Fibroblast of skin of left biceps (primary cell): ENCODE measurements around the gene LRRTM2.
"Not testable (repeated sequence)": the region's sequence is repeated elsewhere in the genome, so short reads cannot be mapped to it uniquely, and the experiment has no call there.

Experiments used
- DNase-seq, 2 experiments: peaks; one replicate each; pipeline ENCODE4 v3.0.0-alpha.2; 2013; ENCODE audit warnings: low read depth in 2 of 2

LRRTM2 gene

DNA sequence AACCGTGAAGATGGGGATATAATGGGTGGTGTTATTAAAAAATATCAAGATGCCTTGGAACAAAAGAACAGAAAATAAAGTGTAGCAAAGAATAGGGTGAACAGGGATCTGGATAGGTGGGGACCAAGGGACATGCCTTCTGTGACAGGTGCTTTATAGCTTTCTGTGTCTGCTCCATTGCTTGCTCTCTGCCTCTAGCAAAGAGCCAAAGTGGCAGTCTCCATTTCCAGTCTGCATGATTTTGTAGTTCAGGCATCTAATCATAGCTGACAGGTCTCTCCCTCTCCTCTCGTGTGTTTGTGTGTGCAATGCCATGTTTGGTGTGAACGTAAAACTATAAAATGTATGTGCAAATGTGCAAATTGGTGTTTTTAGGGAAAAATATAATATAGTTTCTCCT is 35.0 kb downstream of the LRRTM2 start:
- no peak for DNase-seq

DNA sequence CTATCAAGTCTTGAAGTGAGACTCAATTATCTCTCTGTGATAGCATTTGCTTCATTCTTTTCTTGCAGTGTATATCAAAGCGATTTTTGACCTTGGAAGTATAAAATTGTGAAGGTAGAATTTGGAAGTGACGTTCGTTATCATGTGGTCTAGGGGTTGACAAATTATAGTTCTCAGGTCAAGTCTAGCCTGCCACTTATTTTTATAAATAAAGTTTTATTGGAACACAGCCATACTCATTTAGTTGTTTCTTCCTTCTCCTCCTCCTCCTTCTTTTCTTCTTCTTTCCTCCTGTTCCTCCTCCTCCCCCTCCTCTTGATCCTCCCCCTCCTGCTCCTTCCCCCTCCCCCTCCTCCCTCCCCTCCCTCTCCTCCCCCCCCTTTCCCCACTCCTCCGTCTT is 38.0 kb downstream of the LRRTM2 start:
- DNase-seq = no peak

- not testable (repeated sequence) for DNase-seq
Observed at GRCh38 chr5:138834853-138835252, 40.3 kb downstream of the LRRTM2 start.

DNA sequence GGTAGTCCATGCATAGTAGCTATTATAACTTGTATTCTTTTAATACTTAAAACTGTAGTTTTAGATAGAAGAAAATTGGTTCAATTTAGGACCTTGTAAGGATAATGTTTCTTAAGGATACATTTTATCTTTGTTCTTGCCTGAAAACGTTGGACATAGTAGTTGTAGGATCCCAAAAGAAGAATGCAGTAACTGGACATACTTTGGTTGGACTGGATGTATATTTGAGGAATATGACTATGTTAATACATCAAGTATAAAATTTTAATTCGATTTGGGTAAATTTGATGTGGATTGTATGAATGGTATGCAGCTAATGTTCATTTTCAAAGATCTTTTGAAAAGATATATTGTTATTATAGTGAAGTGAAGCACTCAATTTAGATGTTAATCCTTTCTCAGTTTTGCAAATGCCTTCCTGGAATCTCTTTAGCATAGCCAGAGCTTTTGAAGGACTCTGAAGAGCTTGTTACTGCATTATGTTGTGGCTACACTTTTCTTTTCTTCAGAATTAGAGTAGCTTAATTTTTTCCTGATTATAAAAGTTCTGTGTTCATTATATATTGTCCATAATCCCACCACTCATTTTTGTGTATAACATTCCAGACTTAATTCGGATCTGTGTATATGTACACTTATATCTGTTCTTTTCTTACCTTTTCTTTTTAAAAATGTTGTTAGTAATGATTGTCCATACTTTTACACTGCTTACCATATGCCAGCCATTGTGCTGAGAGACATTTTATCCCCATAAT is 41.2 kb downstream of the LRRTM2 start:
- no peak for DNase-seq

DNA sequence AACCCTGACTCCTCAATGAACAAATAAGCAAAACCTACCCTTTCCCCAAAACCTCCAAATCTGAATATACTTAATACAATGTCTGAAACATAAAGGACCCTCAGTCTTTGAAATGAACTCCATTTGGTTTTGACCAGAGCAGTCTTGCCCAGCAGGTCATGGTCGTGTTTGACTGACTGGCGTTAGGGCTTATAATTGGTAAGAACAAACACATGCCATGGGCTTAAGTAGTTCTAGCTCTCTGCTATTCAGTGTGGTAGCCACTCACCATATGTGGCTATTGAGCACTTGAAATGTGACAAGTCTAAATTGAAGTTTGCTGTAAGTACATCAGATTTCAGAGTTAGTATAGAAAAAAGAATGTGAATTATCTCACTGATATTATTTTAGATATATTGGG is 42.1 kb downstream of the LRRTM2 start:
- no peak for DNase-seq

- no peak for DNase-seq
Observed at GRCh38 chr5:138832218-138832617, 42.9 kb downstream of the LRRTM2 start.

- DNase-seq = no peak
Observed at GRCh38 chr5:138831703-138832102, 43.4 kb downstream of the LRRTM2 start.

- no peak for DNase-seq
Observed at GRCh38 chr5:138829341-138829740, 45.8 kb downstream of the LRRTM2 start.

DNA sequence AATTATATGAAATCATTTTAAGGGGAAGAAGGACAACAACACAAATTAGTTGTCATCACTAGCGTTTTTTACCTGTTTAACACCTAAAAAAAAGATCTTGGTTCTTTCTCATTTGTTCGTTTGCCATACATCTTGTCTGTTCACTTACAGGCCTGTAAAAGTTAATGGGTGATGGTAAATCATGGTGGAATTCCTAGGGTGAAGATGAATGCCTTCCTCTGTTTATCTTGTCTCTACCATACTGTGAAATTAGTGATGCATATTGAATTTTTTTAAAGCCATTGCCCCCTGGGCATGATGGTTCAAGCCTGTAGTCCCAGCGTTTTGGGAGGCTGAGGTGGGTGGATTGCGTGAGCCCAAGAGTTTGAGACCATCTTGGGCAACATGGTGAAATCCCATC is 46.6 kb downstream of the LRRTM2 start:
- DNase-seq = no peak

DNA sequence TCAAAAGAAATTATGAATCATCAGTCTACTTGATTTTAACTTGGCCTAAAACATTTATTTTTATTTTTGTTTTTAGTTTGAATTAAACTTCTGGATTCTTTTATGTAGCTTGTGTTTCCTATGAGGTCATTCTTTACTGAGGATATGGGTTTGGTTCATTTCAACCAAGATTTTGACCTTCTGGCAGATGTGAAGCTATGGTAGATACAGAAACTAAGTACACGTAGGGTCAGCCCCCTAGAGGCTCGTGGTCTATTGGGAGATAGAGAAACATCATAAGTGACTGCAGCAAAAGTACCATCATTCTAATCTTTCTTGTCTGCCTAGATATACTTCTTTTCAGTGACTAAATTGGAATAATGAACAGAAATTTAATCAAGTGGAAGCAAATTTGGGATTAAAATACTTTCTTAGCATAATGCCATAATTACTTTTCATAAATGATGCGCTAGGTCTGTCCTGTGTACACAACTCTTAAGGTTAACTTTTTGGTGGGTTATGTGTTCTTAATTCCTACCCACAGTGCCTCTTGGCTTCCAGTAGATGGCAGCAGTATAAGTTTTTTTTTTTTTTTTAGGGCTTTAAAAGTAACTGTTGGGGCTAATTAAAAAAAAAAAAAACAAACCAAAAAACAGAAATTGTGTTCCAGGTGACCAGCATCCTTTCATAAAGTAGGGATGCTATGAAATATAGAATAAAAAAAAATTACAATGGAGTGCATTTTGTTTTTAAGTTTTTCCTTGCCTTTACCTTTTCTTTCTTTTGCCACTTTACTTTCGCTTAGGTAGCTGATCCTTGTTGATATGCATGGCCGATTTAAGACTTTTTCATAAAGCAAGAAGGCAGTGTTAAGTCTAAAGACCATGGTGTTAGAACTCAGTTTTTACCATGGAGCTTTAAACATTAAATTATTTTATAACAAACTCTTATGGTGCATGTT is 49.9 kb downstream of the LRRTM2 start:
- DNase-seq = no peak

DNA sequence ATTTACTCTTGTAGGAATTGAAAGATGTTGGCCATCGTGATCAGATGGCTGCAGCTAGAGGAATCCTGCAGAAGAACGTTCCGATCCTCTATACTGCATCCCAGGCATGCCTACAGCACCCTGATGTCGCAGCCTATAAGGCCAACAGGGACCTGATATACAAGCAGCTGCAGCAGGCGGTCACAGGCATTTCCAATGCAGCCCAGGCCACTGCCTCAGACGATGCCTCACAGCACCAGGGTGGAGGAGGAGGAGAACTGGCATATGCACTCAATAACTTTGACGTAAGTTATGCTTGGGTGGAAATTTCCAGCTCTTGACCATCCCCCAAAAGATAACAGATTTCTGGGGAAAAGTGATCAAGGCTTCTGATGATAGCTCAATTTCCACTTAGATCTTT is 50.6 kb downstream of the LRRTM2 start:
- DNase-seq = no peak

GRCh38 chr5:138820695-138821094 is 54.4 kb downstream of the LRRTM2 start:
- DNase-seq = no peak

DNA sequence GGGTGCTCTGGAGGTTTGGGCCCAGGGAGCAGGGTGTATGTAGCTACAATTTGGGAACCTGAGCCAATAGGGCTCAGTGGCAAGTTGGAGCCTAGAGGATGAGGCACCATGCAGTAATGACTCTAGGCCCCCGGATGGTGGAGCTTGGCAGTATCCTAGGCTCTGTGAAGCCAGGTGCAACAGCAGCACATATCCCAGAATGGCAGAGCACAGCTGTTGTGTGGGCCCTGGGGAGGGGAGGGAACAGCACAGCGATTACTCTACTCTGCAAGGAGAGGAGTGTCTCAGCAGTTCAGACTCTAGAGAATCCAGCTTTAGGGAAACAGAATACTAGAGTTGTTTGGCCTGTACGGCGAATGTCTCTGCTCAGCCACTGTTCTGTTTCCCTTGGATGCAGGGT is 56.1 kb downstream of the LRRTM2 start:
- DNase-seq = no peak
